ENCODE data around the gene SPRYD7.

DNA sequence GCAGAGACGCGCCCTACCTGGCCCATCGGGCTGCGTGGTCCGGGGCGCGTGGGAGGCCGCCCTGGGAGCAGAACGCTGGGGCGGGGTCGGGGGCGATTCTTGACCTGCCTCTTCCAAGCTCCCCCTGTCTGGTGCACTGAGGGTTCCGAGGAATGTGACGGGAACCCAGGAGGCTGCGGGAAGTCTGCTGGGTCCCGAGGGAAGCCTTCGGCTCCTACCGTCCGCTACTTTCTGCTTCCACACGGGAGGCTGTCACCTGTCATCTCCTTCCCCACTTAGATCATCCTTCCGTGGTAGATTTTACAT, 781 bp upstream of the SPRYD7 start:
- TF ChIP-seq YY1 (IDR thresholded peaks at IDR 0.05; ENCODE audit: insufficient read depth, insufficient read length) (no peak), ZNF274 (IDR thresholded peaks at IDR 0.05; ENCODE audit: low read depth, low read length) (no peak)
